GM21515 (cell line): Measurements from ENCODE around the gene FUT8.
A peak's percentile ranks its signal among the peaks of the same experiment; 100 is the strongest.
"Not testable (repeated sequence)": the region's sequence is repeated elsewhere in the genome, so short reads cannot be mapped to it uniquely, and the experiment has no call there.

Experiments
- ATAC-seq: cut with Tn5 transposase; IDR thresholded peaks from one replicate; pipeline ENCODE4 v1.9.1; 2021; ENCODE audit not compliant: unreplicated experiment

The FUT8 gene

GRCh38 chr14:65446159-65446558, 33.6 kb downstream of the FUT8 start:
- ATAC-seq, result no peak

- ATAC-seq, result no peak
Measured at GRCh38 chr14:65449647-65450046, 37.1 kb downstream of the FUT8 start.

GRCh38 chr14:65453807-65454480, 41.4 kb downstream of the FUT8 start:
- no peak for ATAC-seq

- no peak for ATAC-seq
Measured at GRCh38 chr14:65456247-65456646, 43.7 kb downstream of the FUT8 start.

- peak; percentile 24 for ATAC-seq
Measured at GRCh38 chr14:65461730-65462129, 49.2 kb downstream of the FUT8 start.

GRCh38 chr14:65462411-65462810, 49.9 kb downstream of the FUT8 start:
- ATAC-seq, result peak; percentile 62

GRCh38 chr14:65465584-65465983, 53.1 kb downstream of the FUT8 start:
- ATAC-seq, result no peak

- ATAC-seq, result not testable (repeated sequence)
Measured at GRCh38 chr14:65467926-65468325, 55.4 kb downstream of the FUT8 start.

GRCh38 chr14:65469903-65470302, 57.4 kb downstream of the FUT8 start:
- no peak for ATAC-seq

GRCh38 chr14:65470404-65470880, 57.9 kb downstream of the FUT8 start:
- peak; percentile 30 for ATAC-seq

GRCh38 chr14:65471038-65471878, 58.7 kb downstream of the FUT8 start:
- peak; percentile 59 for ATAC-seq

GRCh38 chr14:65472189-65472588, 59.7 kb downstream of the FUT8 start:
- no peak for ATAC-seq

GRCh38 chr14:65476273-65476941, 63.9 kb downstream of the FUT8 start:
- peak; percentile 77 for ATAC-seq

GRCh38 chr14:65476942-65477318, 64.4 kb downstream of the FUT8 start:
- no peak for ATAC-seq

GRCh38 chr14:65478017-65478416, 65.5 kb downstream of the FUT8 start:
- no peak for ATAC-seq

- no peak for ATAC-seq
Measured at GRCh38 chr14:65478596-65478995, 66.1 kb downstream of the FUT8 start.

- no peak for ATAC-seq
Measured at GRCh38 chr14:65479386-65479785, 66.9 kb downstream of the FUT8 start.

GRCh38 chr14:65482757-65483438, 70.4 kb downstream of the FUT8 start:
- no peak for ATAC-seq

GRCh38 chr14:65483647-65484046, 71.1 kb downstream of the FUT8 start:
- ATAC-seq, result no peak

GRCh38 chr14:65485516-65485915, 73.0 kb downstream of the FUT8 start:
- ATAC-seq, result no peak

GRCh38 chr14:65486863-65487262, 74.3 kb downstream of the FUT8 start:
- ATAC-seq, result no peak
